ENCODE measurements around the gene POLR3G.

- TF ChIP-seq CTCF (IDR thresholded peaks at IDR 0.05): no peak
- TF ChIP-seq POLR2AphosphoS5 (IDR thresholded peaks at IDR 0.05; ENCODE audit: low read depth, low read length): no peak
- no peak for TF ChIP-seq REST (IDR thresholded peaks at IDR 0.05; ENCODE audit: insufficient read depth in 1 of 2, low read depth in 2 of 2, low read length in 1 of 2)
- no peak for TF ChIP-seq SIN3A (IDR thresholded peaks at IDR 0.05; ENCODE audit: borderline replicate concordance, insufficient read depth, low read depth, low read length)
Measured at GRCh38 chr5:90461288-90461687, 13.4 kb upstream of the POLR3G start.
